K562 treated with DMSO at 1 percent for 24 hours (cell line): ENCODE results near the gene RTN4. TPM values are rescaled to one million over a fixed set of nuclear protein-coding genes. Genes with fewer than 3 reads are reported as not detected.

Experiments
- total RNA-seq: library from RNA; unstranded; fragments of 300-600 nt; gene quantifications from 2 replicates; pipeline ENCODE4 v1.2.3, GENCODE V29; 2022; ENCODE audit warnings: low read depth; ENCODE audit not compliant: insufficient read depth

Gene RTN4
- total RNA-seq: 365 and 379 TPM in 2 replicates

GRCh38 chr2:55050100-55050994 lies at the start of gene RTN4:
TSS of gene RTN4 (minus strand) at chr2:55050451. CDS start at chr2:55050300, 151 bp downstream.

Other genes starting within 250 kb of the RTN4 start
- 3.9 and 4.7 TPM in 2 replicates for gene CLHC1, start 181.8 kb upstream of the RTN4 start, total RNA-seq
- gene RPS27A, start 182.2 kb upstream of the RTN4 start, total RNA-seq: 1,400 and 1,535 TPM in 2 replicates
- 33.7 and 45.2 TPM in 2 replicates for gene MTIF2, start 218.8 kb upstream of the RTN4 start, total RNA-seq